Uterus (tissue), 4 donors: Measurements from ENCODE around the gene PARD3. TPM values are rescaled to one million over a fixed set of nuclear protein-coding genes. Genes with fewer than 3 reads are reported as not detected.

Experiments used
- DNase-seq, 2 donors: peaks; one replicate each; pipeline ENCODE4 v3.0.0-alpha.2; 2019 to 2020
- H3K27ac ChIP-seq, 2 donors: fragments of 200-600 bp; sonication (generic); 1 replicate in 1 of 2; 2 replicates in 1 of 2; pipeline ENCODE4 v1.5.1; 2016 to 2018
- H3K27me3 ChIP-seq, 2 donors: fragments of 200-600 bp; sonication (generic); one replicate each; pipeline ENCODE4 v1.5.1; 2018 to 2019; ENCODE audit warnings: control low read depth in 1 of 2
- H3K36me3 ChIP-seq, 2 donors: fragments of 200-600 bp; sonication (generic); one replicate each; pipeline ENCODE4 v1.5.1; 2019; ENCODE audit warnings: control low read depth in 1 of 2
- H3K4me1 ChIP-seq, 2 donors: fragments of 200-600 bp; sonication (generic); one replicate each; pipeline ENCODE4 v1.5.1; 2018 to 2019; ENCODE audit warnings: control low read depth in 1 of 2
- H3K4me3 ChIP-seq, 2 donors: fragments of 200-600 bp; sonication (generic); 1 replicate in 1 of 2; 2 replicates in 1 of 2; pipeline ENCODE4 v1.5.1; 2018 to 2019; ENCODE audit warnings: mild to moderate bottlenecking in 1 of 2
- H3K9me3 ChIP-seq, 2 donors: fragments of 200-600 bp; sonication (generic); one replicate each; pipeline ENCODE4 v1.5.1; 2019; ENCODE audit warnings: control low read depth in 1 of 2
- POLR2A ChIP-seq, 2 donors: fragments of 450-650 bp; IDR thresholded peaks; one replicate each; pipeline ENCODE4 v1.6.1; 2016; ENCODE audit warnings: antibody characterized with exemption in 2 of 2, mild to moderate bottlenecking in 1 of 2, moderate library complexity in 1 of 2
- intact Hi-C: fragments of 100-400 bp; cut with DNase I; formaldehyde crosslinking; loops from one replicate; pipeline ENCODE4 v1.15.1; 2023; ENCODE audit warnings: low total_unique reads
- total RNA-seq, 4 donors: library from RNA; depleted of rRNA in 3 of 4; stranded (reverse); fragments of >200 nt in 3 of 4; gene quantifications; one replicate each; pipeline versions ENCODE4 v1.1.0 to v1.2.4, GENCODE V29; 2014 to 2023
- TF ChIP-seq, protein P1 (sequence below), 4 experiments: fragments of 200-600 bp in 2 of 4; fragments of 450-650 bp in 2 of 4; sonication (generic) in 2 of 4; IDR thresholded peaks; one replicate each; pipeline ENCODE4 v1.5.1; 2016 to 2019; ENCODE audit warnings: antibody characterized with exemption in 4 of 4, mild to moderate bottlenecking in 2 of 4, moderate library complexity in 1 of 4
- donor health status: DM: yes; HTN: yes; CAD: no.

The PARD3 gene
- total RNA-seq, 4 donors from 2014 or later: 42.1 to 96.1 (median 51.5) TPM

DNA sequence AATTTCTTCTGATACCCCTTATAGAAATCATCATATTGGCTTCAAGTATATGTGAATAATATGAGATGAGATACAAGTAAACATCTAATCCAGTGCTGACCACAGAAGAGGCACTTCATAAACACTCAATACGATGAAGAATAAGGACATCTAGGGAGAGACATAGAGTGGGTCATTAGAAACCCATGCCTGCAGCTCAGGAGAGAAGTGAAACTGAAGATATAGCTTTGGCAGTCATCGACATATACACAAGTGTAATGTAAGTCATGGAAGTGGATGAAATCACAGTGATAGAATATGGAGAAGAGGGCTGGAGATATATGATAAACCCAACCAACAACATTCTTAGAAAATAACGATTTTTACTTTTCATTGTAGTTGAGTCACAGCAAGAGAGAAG lies 665.0 kb downstream of the PARD3 start:
- intact Hi-C loops: no loop called here
- H3K27ac ChIP-seq: no peak overlapping the region
- no peaks in the 10 kb centered on the region for H3K36me3 ChIP-seq
- H3K27me3 ChIP-seq: no peaks in the 10 kb centered on the region
- no peaks in the 10 kb centered on the region for H3K9me3 ChIP-seq
- no peak overlapping the region for H3K4me3 ChIP-seq
- DNase-seq: no peak
- H3K4me1 ChIP-seq: no peaks in the 10 kb centered on the region
- no peak for TF ChIP-seq POLR2A (IDR thresholded peaks at IDR 0.05)

DNA sequence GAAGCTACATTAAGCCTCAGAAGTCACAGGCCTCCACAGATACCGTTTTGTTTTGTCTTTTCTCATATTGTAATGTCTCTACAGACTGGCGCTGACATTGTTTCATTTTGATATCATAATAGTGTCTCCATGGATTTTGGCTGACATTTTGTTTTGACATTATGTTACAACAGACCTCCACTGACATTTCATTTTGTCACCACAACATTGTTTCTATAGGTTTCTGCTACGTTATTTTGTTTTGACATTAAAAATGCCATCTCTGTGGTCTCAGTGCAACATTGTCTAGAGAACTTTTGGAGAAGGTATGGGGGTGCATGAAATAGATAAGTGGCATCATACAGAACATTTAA lies 666.8 kb downstream of the PARD3 start:
- no peaks in the 10 kb centered on the region for H3K27me3 ChIP-seq
- no peak for DNase-seq
- H3K4me1 ChIP-seq: no peaks in the 10 kb centered on the region
- TF ChIP-seq, protein P1, sequence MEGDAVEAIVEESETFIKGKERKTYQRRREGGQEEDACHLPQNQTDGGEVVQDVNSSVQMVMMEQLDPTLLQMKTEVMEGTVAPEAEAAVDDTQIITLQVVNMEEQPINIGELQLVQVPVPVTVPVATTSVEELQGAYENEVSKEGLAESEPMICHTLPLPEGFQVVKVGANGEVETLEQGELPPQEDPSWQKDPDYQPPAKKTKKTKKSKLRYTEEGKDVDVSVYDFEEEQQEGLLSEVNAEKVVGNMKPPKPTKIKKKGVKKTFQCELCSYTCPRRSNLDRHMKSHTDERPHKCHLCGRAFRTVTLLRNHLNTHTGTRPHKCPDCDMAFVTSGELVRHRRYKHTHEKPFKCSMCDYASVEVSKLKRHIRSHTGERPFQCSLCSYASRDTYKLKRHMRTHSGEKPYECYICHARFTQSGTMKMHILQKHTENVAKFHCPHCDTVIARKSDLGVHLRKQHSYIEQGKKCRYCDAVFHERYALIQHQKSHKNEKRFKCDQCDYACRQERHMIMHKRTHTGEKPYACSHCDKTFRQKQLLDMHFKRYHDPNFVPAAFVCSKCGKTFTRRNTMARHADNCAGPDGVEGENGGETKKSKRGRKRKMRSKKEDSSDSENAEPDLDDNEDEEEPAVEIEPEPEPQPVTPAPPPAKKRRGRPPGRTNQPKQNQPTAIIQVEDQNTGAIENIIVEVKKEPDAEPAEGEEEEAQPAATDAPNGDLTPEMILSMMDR (IDR thresholded peaks at IDR 0.05): no peak
- no peak for TF ChIP-seq POLR2A (IDR thresholded peaks at IDR 0.05)
- intact Hi-C loops: no loop called here
- H3K36me3 ChIP-seq: no peaks in the 10 kb centered on the region
- H3K4me3 ChIP-seq: no peak overlapping the region
- no peak overlapping the region for H3K27ac ChIP-seq
- no peaks in the 10 kb centered on the region for H3K9me3 ChIP-seq

DNA sequence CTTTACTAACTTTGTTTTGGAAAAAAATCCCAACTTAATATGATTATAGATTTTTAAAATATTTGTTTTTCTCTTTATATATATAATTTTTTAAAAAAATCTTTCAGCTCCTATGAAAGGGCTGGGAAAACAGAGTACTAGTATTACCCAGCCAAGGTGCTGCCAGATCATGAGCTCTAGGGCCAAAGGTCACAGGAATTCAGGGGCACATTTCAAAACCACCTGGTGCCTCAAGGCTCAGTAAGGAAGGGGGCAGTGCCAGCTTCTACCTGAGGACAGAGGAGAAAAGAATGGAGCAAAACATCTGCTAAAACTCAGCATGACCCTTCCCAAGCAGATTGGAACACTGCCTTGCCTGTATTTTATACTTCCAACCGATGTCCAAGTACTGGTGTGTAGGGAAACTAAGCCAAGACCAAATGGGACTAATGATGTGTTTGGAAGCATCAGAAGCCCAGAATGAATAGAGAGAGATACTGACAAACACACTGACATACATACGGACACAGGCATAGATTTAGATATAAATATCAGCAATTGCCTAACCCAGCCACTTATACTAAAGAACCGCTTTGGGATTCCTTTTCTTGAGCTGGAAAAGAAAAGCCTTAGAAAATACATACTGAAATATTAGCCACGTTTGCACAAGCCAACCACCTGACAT lies 667.3 kb downstream of the PARD3 start:
- TF ChIP-seq, protein P1 (IDR thresholded peaks at IDR 0.05): no peak
- TF ChIP-seq POLR2A (IDR thresholded peaks at IDR 0.05): no peak
- no peaks in the 10 kb centered on the region for H3K27me3 ChIP-seq
- no peaks in the 10 kb centered on the region for H3K9me3 ChIP-seq
- no peaks in the 10 kb centered on the region for H3K4me1 ChIP-seq
- intact Hi-C loops: no loop called here
- no peak overlapping the region for H3K4me3 ChIP-seq
- DNase-seq: no peak
- no peaks in the 10 kb centered on the region for H3K36me3 ChIP-seq
- no peak overlapping the region for H3K27ac ChIP-seq

DNA sequence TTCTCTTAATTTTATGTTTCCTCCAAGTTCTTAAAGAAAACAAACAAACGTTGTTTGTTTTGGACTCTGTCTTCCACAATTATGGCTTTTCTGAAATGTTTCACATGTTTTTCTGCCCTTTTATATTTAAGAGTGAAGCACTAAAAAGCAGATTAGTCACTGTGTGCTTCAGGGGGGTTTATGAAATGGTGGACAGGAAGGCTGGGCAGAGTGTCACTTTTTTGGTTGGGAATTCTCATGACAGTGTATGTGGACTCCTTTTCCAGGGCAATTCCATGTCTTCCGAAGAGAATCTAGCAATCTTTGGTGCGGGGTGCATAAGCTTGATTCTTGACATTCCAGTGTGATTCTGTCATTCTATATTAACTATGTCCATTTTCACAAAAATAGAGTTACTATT lies 669.4 kb downstream of the PARD3 start:
- DNase-seq: no peak
- Histone ChIP-seq H3K27ac (no peak overlapping the region), H3K36me3 (no peaks in the 10 kb centered on the region), H3K9me3 (no peaks in the 10 kb centered on the region), H3K27me3 (no peaks in the 10 kb centered on the region), H3K4me3 (no peak overlapping the region), H3K4me1 (no peaks in the 10 kb centered on the region)
- no peak for TF ChIP-seq POLR2A (IDR thresholded peaks at IDR 0.05)
- TF ChIP-seq, protein P1 (IDR thresholded peaks at IDR 0.05): no peak
- intact Hi-C loops: no loop called here

DNA sequence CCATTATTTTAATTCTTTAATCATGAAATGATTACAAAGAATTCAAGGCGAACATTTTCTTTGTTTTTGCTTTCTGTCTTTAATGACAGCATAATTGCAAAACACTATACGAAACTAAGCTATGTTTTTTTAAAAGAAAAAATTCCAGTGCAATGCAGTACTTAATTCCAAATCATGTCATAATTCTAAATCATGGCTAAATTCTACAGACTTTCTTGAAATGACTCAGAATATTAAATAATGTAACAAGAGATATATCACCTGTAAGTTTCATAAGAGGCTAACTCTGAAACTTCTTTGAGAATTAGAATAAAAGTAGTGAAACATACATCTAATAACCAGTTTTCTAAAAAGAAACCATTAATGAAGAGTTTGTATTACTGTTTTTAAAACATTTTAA lies 671.6 kb downstream of the PARD3 start:
- Histone ChIP-seq H3K9me3 (no peaks in the 10 kb centered on the region), H3K27me3 (no peaks in the 10 kb centered on the region), H3K4me3 (no peak overlapping the region), H3K36me3 (no peaks in the 10 kb centered on the region), H3K4me1 (no peaks in the 10 kb centered on the region), H3K27ac (no peak overlapping the region)
- TF ChIP-seq, protein P1 (IDR thresholded peaks at IDR 0.05): no peak
- TF ChIP-seq POLR2A (IDR thresholded peaks at IDR 0.05): no peak
- intact Hi-C loops: no loop called here
- DNase-seq: no peak
